Bronchial epithelial cell (primary cell): ENCODE results near the gene CD83. TPM values are rescaled to one million over a fixed set of nuclear protein-coding genes. Genes with fewer than 3 reads are reported as not detected.
"Not testable (repeated sequence)": the region's sequence is repeated elsewhere in the genome, so short reads cannot be mapped to it uniquely, and the experiment has no call there.

Experiments
- DNase-seq: peaks from one replicate; pipeline ENCODE4 v3.0.0-alpha.2; 2010; ENCODE audit warnings: low read depth
- FAIRE-seq: peaks from 2 replicates; lab custom pipeline; 2011; peaks lifted over from hg19 to GRCh38; lab: Jason Lieb, UNC
- H3K27me3 ChIP-seq: 2 replicates; pipeline ENCODE4 v1.5.1; 2011; ENCODE audit warnings: low read length; ENCODE audit not compliant: control insufficient read depth, insufficient read depth
- H3K36me3 ChIP-seq: 2 replicates; pipeline ENCODE4 v1.5.1; 2011; ENCODE audit warnings: low read length; ENCODE audit not compliant: control insufficient read depth, insufficient read depth
- H3K4me3 ChIP-seq: 2 replicates; pipeline ENCODE4 v1.5.1; 2011; ENCODE audit warnings: mild to moderate bottlenecking, low read depth, low read length, control low read depth
- CTCF ChIP-seq: IDR thresholded peaks from 2 replicates; pipeline ENCODE4 v1.5.1; 2011; ENCODE audit warnings: mild to moderate bottlenecking, moderate library complexity, low read length, control low read depth, inconsistent platforms; ENCODE audit not compliant: insufficient read depth, severe bottlenecking
- total RNA-seq: library from RNA; depleted of rRNA; stranded (reverse); fragments of >200 nt; gene quantifications from 2 replicates; pipeline ENCODE4 v1.2.1, GENCODE V29; 2014

Gene CD83
- 0.53 and 1.0 TPM in 2 replicates for total RNA-seq

- no peak for DNase-seq
- TF ChIP-seq CTCF: peak; percentile 30
- Histone ChIP-seq H3K27me3 (no peaks in the 10 kb centered on the region), H3K36me3 (no peaks in the 10 kb centered on the region), H3K4me3 (peak within 1 kb of the TSS; percentile 52)
- FAIRE-seq: no peak
Observed at GRCh38 chr6:14117158-14118090, at the start of gene CD83. TSS of gene CD83 (plus strand) at chr6:14117772. CDS start at chr6:14117812, 40 bp downstream.

- FAIRE-seq: no peak
- Histone ChIP-seq H3K4me3 (no peak overlapping the region), H3K27me3 (no peaks in the 10 kb centered on the region), H3K36me3 (no peaks in the 10 kb centered on the region)
- peak; percentile 49 for DNase-seq
- no peak for TF ChIP-seq CTCF
Observed at GRCh38 chr6:14068133-14068532, 49.4 kb upstream of the CD83 start.

- no peak for FAIRE-seq
- H3K36me3 ChIP-seq: no peaks in the 10 kb centered on the region
- no peak overlapping the region for H3K4me3 ChIP-seq
- H3K27me3 ChIP-seq: no peaks in the 10 kb centered on the region
- no peak for DNase-seq
- no peak for TF ChIP-seq CTCF
Observed at GRCh38 chr6:14068623-14069022, 48.9 kb upstream of the CD83 start.

GRCh38 chr6:14070457-14070856, 47.1 kb upstream of the CD83 start:
- FAIRE-seq (no peak), DNase-seq (no peak)
- H3K36me3 ChIP-seq: no peaks in the 10 kb centered on the region
- H3K27me3 ChIP-seq: no peaks in the 10 kb centered on the region
- no peak overlapping the region for H3K4me3 ChIP-seq
- TF ChIP-seq CTCF: no peak

GRCh38 chr6:14072084-14072483, 45.5 kb upstream of the CD83 start:
- H3K36me3 ChIP-seq: no peaks in the 10 kb centered on the region
- TF ChIP-seq CTCF: no peak
- no peak for DNase-seq
- no peak for FAIRE-seq
- H3K4me3 ChIP-seq: no peak overlapping the region
- H3K27me3 ChIP-seq: no peaks in the 10 kb centered on the region

- FAIRE-seq, DNase-seq, H3K27me3 ChIP-seq, H3K36me3 ChIP-seq, H3K4me3 ChIP-seq: not testable (repeated sequence)
Observed at GRCh38 chr6:14073561-14074354, 43.8 kb upstream of the CD83 start.
